Keratinocyte (primary cell): ENCODE results near the gene TAGLN3. TPM values are rescaled to one million over a fixed set of nuclear protein-coding genes. Genes with fewer than 3 reads are reported as not detected.

Source experiments
- DNase-seq: peaks from one replicate; pipeline ENCODE4 v3.0.0-alpha.2; 2011; ENCODE audit warnings: low read depth, missing footprints, low spot score
- FAIRE-seq: peaks from 2 replicates; lab custom pipeline; 2011; peaks lifted over from hg19 to GRCh38; lab: Jason Lieb, UNC
- H2AFZ ChIP-seq: 2 replicates; pipeline ENCODE4 v1.6.0; 2012; ENCODE audit warnings: low read length, control low read depth, inconsistent platforms; ENCODE audit not compliant: control insufficient read depth
- H3K27ac ChIP-seq: 2 replicates; pipeline ENCODE4 v1.5.1; 2011; ENCODE audit warnings: low read length; ENCODE audit not compliant: control insufficient read depth, insufficient read depth
- H3K27me3 ChIP-seq: 3 replicates; pipeline ENCODE4 v1.6.0; 2011; ENCODE audit warnings: low read length; ENCODE audit not compliant: control insufficient read depth, insufficient read depth; ENCODE audit errors: extremely low read depth
- H3K36me3 ChIP-seq, 2 experiments: 2 replicates in 1 of 2; 3 replicates in 1 of 2; pipeline ENCODE4 v1.5.1; 2011; ENCODE audit warnings: low read length in 2 of 2, mild to moderate bottlenecking in 1 of 2; ENCODE audit not compliant: control insufficient read depth in 2 of 2, insufficient read depth in 2 of 2; ENCODE audit errors: extremely low read depth in 1 of 2
- H3K4me1 ChIP-seq: 3 replicates; pipeline ENCODE4 v1.5.1; 2011; ENCODE audit warnings: low read length; ENCODE audit not compliant: control insufficient read depth, insufficient read depth; ENCODE audit errors: extremely low read depth
- H3K4me2 ChIP-seq: 3 replicates; pipeline ENCODE4 v1.6.0; 2011; ENCODE audit warnings: low read depth, low read length; ENCODE audit not compliant: control insufficient read depth, insufficient read depth; ENCODE audit errors: extremely low read depth
- H3K4me3 ChIP-seq, 3 experiments: fragments of 200-600 bp in 1 of 3; sonication (generic) in 1 of 3; 2 replicates in 2 of 3; 3 replicates in 1 of 3; pipeline ENCODE4 v1.5.1; 2011 to 2016; ENCODE audit warnings: low read length in 3 of 3, mild to moderate bottlenecking in 3 of 3, control low read depth in 2 of 3, inconsistent platforms in 1 of 3, low read depth in 1 of 3, mixed read lengths in 1 of 3, mixed run types in 1 of 3, moderate library complexity in 1 of 3; ENCODE audit not compliant: control insufficient read depth in 2 of 3, insufficient read depth in 2 of 3; ENCODE audit errors: extremely low read depth in 1 of 3
- H3K79me2 ChIP-seq: 2 replicates; pipeline ENCODE4 v1.6.0; 2012; ENCODE audit warnings: low read length; ENCODE audit not compliant: control insufficient read depth, insufficient read depth
- H3K9ac ChIP-seq: 3 replicates; pipeline ENCODE4 v1.6.0; 2011; ENCODE audit warnings: low read length; ENCODE audit not compliant: control insufficient read depth, insufficient read depth; ENCODE audit errors: extremely low read depth
- H3K9me1 ChIP-seq: 3 replicates; pipeline ENCODE4 v1.6.0; 2011; ENCODE audit warnings: low read length; ENCODE audit not compliant: control insufficient read depth, insufficient read depth; ENCODE audit errors: extremely low read depth
- H3K9me3 ChIP-seq: 2 replicates; pipeline ENCODE4 v1.5.1; 2012; ENCODE audit warnings: low read depth, low read length; ENCODE audit not compliant: control insufficient read depth
- H4K20me1 ChIP-seq: 3 replicates; pipeline ENCODE4 v1.6.0; 2011; ENCODE audit warnings: low read length; ENCODE audit not compliant: control insufficient read depth, insufficient read depth; ENCODE audit errors: extremely low read depth
- EZH2 ChIP-seq: IDR thresholded peaks from one replicate; pipeline ENCODE4 v1.6.1; 2012; ENCODE audit warnings: inconsistent platforms, mild to moderate bottlenecking, low read length, moderate library complexity
- dilution Hi-C: fragments of 300-500 bp; cut with MboI; formaldehyde crosslinking; loops from one replicate; pipeline ENCODE4 v1.7.0; 2020; ENCODE audit warnings: low sequenced_read_pairs; ENCODE audit not compliant: extremely low pct_ligation_motif_present
- polyA plus RNA-seq, 5 experiments: library from polyadenylated mRNA; depleted of rRNA in 3 of 5; stranded (reverse) in 3 of 5; stranded (forward) in 1 of 5; unstranded in 1 of 5; fragments of >200 nt; gene quantifications; 1 replicate in 1 of 5; 2 replicates in 3 of 5; 3 replicates in 1 of 5; pipeline versions ENCODE4 v1.2.1 to v1.2.3, GENCODE V29; 2011 to 2012; ENCODE audit warnings: missing spikeins in 2 of 5, low read depth in 1 of 5, low replicate concordance in 1 of 5
- TF ChIP-seq, protein P1 (sequence below), 3 experiments: IDR thresholded peaks in 1 of 3; conservative IDR thresholded peaks in 1 of 3; optimal IDR thresholded peaks in 1 of 3; 2 replicates in 2 of 3; 3 replicates in 1 of 3; pipeline versions ENCODE3 to v1.5.1; 2011; ENCODE audit warnings: low read length in 3 of 3, mild to moderate bottlenecking in 3 of 3, moderate library complexity in 2 of 3, control low read depth in 1 of 3, inconsistent platforms in 1 of 3; ENCODE audit not compliant: insufficient read depth in 2 of 3; ENCODE audit errors: extremely low read depth in 1 of 3

Gene TAGLN3
- polyA plus RNA-seq, 1 donor (not counting 4 experiments of a cell fraction or from before 2014, with no cell fraction given) = 8.9 TPM

- Histone ChIP-seq H3K4me2 (no peak overlapping the region), H3K79me2 (no peaks in the 10 kb centered on the region), H4K20me1 (no peaks in the 10 kb centered on the region), H3K27me3 (no peaks in the 10 kb centered on the region), H3K4me1 (no peaks in the 10 kb centered on the region), H3K9me3 (no peaks in the 10 kb centered on the region), H2AFZ (no peak overlapping the region), H3K9ac (no peak overlapping the region), H3K9me1 (no peaks in the 10 kb centered on the region), H3K4me3 (no peak overlapping the region), H3K27ac (no peak overlapping the region), H3K36me3 (peaks cover 26 to 51% of the 10 kb centered on the region in 2 experiments)
- FAIRE-seq = peak; percentile 44
- no peak for DNase-seq
- TF ChIP-seq, protein P1, sequence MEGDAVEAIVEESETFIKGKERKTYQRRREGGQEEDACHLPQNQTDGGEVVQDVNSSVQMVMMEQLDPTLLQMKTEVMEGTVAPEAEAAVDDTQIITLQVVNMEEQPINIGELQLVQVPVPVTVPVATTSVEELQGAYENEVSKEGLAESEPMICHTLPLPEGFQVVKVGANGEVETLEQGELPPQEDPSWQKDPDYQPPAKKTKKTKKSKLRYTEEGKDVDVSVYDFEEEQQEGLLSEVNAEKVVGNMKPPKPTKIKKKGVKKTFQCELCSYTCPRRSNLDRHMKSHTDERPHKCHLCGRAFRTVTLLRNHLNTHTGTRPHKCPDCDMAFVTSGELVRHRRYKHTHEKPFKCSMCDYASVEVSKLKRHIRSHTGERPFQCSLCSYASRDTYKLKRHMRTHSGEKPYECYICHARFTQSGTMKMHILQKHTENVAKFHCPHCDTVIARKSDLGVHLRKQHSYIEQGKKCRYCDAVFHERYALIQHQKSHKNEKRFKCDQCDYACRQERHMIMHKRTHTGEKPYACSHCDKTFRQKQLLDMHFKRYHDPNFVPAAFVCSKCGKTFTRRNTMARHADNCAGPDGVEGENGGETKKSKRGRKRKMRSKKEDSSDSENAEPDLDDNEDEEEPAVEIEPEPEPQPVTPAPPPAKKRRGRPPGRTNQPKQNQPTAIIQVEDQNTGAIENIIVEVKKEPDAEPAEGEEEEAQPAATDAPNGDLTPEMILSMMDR (optimal IDR thresholded peaks at IDR 0.05 in 1 of 3, IDR thresholded peaks at IDR 0.05 in 1 of 3, conservative IDR thresholded peaks at IDR 0.05 in 1 of 3; ENCODE audit: extremely low read depth in 1 of 3, insufficient read depth in 2 of 3, low read length in 3 of 3) = no peak
- TF ChIP-seq EZH2 = no peak
- dilution Hi-C loops = no loop called here
These were observed 41.6 kb upstream of the TAGLN3 start for GRCh38 chr3:111956995-111957734.

GRCh38 chr3:111961461-111962164, 37.1 kb upstream of the TAGLN3 start:
- Histone ChIP-seq H3K4me2 (no peak overlapping the region), H3K4me1 (peaks cover 7% of the 10 kb centered on the region), H2AFZ (no peak overlapping the region), H3K27ac (peak overlapping the region; percentile 16), H3K9me1 (no peaks in the 10 kb centered on the region), H3K9ac (no peak overlapping the region), H3K27me3 (no peaks in the 10 kb centered on the region), H4K20me1 (no peaks in the 10 kb centered on the region), H3K79me2 (no peaks in the 10 kb centered on the region), H3K4me3 (no peak overlapping the region), H3K36me3 (peaks cover 14 to 53% of the 10 kb centered on the region in 2 experiments), H3K9me3 (no peaks in the 10 kb centered on the region)
- DNase-seq (no peak), FAIRE-seq (no peak)
- TF ChIP-seq, protein P1 (optimal IDR thresholded peaks at IDR 0.05 in 1 of 3, IDR thresholded peaks at IDR 0.05 in 1 of 3, conservative IDR thresholded peaks at IDR 0.05 in 1 of 3; ENCODE audit: extremely low read depth in 1 of 3, insufficient read depth in 2 of 3, low read length in 3 of 3) = no peak
- no peak for TF ChIP-seq EZH2
- dilution Hi-C loops = no loop called here
